Activated CD4-positive, alpha-beta T cell treated with anti-CD3 and anti-CD28 coated beads, Interleukin-2, amount 50 U/mL, for 1 hour (primary cell): ENCODE data around the gene MYH7B.

Experiments used
- DNase-seq: peaks from one replicate; pipeline ENCODE4 v3.0.0-alpha.2; 2020

Gene MYH7B

DNA sequence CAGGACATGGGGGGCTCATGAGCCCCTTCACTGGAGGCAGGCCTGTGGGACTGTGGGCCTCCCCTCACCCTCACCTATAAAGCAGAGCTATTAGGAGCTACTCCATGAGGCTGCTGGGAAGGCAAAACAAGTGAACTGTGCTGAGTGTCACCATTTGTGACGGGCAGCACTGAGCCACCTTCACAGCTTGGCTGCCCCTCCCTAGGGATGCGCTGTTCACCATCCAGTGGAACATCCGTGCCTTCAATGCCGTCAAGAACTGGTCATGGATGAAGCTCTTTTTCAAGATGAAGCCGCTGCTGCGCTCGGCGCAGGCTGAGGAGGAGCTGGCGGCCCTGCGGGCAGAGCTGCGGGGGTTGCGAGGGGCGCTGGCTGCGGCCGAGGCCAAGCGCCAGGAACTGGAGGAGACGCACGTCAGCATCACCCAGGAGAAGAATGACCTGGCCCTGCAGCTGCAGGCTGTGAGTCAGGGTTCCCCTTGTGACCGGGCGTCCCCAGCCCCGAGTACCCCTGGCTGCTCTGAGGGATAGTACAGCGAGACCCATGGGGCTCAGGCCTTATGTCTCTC lies 38.4 kb downstream of the MYH7B start:
- DNase-seq = no peak

DNA sequence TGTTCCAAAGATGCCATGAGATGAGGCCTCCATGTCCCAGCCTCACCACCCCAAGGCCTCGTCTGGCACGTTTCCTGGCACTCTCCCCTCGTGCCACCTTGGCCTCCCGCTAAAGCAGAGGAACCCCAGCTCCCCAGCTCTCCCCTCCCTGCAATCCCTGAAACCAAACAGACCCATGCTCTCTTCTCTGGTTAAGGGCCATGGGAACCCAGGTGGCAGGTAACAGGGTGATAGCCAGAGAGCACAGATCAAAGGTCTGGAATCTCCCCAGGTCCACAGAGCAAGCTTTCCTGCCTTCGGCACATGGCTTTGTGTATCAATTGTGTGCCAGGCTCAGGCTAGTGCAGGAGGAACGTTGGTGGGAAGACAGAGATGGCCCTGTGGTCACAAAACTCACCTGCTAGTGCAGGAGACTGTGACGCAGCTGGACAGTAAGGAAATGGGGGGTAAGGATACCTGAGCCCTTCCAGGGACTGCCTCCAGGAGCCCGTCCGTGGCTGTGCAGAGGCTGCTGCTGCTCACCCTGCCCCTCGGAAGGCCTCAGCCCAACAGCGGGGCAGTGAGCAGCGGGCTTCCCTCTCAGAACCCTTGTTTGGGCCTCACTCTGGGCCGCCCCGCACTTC lies 39.0 kb downstream of the MYH7B start:
- DNase-seq = no peak

DNA sequence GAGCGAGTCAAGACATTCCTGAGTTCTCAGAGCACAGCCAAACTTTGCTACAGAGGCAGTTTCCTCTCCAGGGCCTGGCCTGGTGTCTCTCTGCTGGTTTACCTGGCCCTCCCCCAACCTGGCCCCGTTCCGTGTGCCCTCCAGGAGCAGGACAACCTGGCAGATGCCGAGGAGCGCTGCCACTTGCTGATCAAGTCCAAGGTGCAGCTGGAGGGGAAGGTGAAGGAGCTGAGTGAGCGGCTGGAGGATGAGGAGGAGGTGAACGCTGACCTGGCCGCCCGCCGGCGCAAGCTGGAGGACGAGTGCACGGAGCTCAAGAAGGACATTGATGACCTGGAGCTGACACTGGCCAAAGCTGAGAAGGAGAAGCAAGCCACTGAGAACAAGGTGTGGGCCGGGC lies 39.5 kb downstream of the MYH7B start:
- no peak for DNase-seq

DNA sequence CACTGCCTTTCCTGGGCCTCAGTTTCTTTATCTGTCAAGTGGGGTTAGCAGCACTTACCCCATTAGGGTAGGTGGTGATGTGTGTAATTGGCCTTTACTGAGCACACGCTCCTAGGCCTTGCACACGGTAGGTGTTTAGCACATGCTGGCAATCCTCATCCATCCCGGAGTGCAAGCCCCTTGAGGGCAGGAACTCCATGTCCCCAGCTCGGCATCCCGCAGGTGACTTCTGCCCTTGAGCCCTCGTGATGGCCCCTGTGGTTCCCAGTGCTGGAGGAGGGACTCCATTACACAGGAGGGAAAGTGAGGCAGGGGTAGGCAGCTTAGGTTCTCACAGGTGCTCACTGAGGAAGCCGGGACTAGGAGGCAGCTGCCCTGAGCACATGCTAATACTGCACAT lies 40.0 kb downstream of the MYH7B start:
- no peak for DNase-seq

DNA sequence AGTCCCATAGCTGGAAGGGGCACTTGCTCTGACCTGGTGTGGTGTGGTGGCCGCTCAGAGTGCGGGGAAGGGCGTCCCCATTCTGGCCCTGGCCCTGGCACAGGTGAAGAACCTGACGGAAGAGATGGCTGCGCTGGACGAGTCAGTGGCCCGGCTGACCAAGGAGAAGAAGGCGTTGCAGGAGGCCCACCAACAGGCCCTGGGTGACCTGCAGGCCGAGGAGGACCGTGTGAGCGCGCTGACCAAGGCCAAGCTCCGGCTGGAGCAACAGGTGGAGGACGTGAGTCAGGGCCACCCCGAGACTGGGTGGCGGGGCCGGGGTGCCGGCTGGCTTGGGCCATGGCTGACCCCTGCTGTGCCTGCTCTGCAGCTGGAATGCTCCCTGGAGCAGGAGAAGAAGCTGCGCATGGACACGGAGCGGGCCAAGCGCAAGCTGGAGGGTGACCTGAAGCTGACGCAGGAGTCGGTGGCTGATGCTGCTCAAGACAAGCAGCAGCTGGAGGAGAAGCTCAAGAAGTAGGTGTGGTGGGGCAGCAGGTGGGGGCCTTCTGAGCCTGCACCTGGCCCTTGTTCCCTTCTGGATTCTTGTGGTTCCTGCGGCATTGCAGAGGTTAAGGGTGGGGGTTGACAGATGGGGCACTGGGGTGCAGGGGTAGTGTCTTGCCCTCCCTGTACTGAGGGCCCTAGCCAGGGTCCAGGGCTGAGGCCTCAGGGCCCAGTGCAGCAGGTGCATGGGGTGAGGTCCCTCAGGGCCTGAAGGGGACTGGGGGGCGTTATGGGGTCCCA lies 40.8 kb downstream of the MYH7B start:
- no peak for DNase-seq

DNA sequence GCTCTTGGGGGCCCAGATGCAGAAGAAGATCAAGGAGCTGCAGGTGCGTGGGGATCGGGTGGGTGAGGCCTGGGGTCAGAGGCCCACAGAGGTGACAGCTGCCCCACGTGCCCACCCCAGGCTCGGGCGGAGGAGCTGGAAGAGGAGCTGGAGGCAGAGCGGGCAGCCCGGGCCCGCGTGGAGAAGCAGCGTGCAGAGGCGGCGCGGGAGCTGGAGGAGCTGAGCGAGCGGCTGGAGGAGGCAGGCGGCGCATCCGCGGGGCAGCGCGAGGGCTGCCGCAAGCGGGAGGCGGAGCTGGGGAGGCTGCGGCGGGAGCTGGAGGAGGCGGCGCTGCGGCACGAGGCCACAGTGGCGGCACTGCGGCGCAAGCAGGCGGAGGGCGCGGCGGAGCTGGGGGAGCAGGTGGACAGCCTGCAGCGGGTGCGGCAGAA lies 41.5 kb downstream of the MYH7B start:
- no peak for DNase-seq

DNA sequence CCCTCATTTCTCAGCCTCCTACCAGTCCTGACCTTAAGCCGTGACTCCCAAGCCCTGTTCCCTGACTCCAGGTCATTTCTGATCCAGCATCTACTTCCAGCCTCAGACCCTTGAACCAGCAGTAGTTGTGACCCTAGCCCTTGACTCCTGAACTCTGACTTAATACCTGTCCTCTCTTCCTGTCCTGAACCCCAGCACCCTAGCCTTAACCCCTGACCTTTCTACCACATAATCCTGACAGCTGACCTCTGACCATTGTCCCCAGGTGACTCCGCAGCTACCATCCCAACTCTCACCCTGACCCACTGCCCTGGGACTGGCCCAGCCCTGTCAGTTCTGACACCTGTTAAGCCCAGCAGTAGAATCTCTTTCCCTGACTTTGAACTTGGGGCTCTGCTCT lies 42.1 kb downstream of the MYH7B start:
- no peak for DNase-seq

DNA sequence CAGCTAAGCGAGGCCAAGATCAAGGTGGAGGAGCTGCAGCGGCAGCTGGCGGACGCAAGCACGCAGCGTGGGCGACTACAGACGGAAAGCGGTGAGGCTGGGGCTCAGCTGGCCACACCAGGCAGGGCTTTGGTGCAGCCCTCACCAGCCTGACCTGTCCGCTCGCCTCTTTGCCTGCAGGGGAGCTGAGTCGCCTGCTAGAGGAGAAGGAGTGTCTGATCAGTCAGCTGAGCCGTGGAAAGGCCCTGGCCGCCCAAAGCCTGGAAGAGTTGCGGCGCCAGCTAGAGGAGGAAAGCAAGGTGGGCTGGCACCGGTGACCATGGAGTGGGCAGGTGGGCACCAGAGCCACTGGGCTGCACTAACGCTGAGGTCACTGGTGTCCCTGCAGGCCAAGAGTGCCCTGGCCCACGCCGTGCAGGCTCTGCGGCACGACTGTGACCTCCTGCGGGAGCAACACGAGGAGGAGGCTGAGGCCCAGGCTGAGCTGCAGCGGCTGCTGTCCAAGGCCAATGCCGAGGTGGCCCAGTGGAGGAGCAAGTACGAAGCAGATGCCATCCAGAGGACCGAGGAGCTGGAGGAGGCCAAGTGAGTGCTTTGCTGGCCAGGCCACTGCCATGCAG lies 42.8 kb downstream of the MYH7B start:
- DNase-seq = no peak

DNA sequence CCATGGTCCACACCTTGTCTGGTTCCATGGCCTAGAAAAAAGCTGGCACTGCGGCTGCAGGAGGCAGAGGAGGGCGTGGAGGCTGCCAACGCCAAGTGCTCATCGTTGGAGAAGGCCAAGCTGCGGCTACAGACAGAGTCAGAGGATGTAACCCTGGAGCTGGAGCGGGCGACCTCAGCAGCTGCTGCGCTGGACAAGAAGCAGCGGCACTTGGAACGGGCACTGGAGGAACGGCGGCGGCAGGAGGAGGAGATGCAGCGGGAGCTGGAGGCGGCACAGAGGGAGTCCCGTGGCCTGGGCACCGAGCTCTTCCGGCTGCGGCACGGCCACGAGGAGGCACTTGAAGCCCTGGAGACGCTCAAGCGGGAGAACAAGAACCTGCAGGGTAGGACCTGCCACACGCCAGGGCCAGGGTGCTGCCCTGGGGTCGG lies 43.4 kb downstream of the MYH7B start:
- DNase-seq = no peak

DNA sequence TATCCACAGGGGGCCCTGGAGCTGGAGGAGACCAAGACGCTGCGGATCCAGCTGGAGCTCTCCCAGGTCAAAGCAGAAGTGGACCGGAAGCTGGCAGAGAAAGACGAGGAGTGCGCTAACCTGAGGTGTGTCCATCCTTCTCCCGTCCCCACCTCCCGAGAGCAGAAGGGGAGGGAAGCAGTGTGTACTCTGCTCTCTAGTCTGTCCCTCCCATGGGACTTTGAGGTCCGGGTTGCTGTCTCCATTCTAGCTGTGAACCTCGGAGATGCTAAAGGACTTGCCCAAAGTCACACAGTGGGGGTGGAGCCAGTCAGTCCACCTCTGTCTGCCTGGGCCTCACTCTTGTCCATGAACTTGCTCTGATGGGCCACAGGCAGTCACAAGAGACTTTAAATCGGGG lies 44.1 kb downstream of the MYH7B start:
- DNase-seq = no peak

DNA sequence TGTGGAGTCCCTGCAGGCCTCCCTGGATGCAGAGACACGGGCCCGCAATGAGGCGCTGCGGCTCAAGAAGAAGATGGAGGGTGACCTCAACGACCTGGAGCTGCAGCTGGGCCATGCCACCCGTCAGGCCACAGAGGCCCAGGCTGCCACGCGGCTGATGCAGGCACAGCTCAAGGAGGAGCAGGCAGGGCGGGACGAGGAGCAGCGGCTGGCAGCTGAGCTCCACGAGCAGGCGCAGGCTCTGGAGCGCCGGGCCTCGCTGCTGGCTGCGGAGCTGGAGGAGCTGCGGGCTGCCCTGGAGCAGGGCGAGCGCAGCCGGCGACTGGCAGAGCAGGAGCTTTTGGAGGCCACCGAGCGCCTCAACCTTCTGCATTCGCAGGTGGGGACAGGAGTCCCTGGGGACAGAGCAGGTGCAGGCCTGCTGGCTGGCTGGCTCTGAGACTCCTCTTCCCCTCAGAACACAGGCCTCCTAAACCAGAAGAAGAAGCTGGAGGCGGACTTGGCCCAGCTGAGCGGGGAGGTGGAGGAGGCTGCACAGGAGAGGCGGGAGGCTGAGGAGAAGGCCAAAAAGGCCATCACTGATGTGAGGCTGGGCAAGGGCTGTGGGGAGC lies 44.7 kb downstream of the MYH7B start:
- no peak for DNase-seq

DNA sequence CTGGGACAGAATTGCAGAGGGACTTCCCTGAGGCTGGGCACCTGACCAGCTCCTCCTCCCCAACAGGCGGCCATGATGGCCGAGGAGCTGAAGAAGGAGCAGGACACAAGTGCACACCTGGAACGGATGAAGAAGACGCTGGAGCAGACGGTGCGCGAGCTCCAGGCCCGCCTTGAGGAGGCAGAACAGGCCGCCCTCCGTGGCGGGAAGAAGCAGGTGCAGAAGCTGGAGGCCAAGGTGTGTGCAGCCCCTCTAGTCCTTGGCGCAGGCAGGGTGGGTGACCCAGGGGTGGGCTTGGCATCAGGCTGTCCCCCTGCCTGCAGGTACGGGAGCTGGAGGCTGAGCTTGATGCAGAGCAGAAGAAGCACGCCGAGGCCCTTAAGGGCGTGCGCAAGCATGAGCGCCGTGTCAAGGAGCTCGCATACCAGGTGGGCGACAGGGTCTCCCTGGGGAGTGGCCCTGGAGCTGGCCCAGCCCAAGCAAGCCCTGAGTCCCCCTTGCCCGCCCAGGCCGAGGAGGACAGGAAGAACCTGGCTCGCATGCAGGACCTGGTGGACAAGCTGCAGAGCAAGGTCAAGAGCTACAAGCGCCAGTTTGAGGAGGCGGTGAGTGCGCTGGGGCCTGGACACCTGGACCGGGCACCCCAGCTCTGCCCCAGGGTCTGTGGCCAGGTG lies 45.4 kb downstream of the MYH7B start:
- no peak for DNase-seq

DNA sequence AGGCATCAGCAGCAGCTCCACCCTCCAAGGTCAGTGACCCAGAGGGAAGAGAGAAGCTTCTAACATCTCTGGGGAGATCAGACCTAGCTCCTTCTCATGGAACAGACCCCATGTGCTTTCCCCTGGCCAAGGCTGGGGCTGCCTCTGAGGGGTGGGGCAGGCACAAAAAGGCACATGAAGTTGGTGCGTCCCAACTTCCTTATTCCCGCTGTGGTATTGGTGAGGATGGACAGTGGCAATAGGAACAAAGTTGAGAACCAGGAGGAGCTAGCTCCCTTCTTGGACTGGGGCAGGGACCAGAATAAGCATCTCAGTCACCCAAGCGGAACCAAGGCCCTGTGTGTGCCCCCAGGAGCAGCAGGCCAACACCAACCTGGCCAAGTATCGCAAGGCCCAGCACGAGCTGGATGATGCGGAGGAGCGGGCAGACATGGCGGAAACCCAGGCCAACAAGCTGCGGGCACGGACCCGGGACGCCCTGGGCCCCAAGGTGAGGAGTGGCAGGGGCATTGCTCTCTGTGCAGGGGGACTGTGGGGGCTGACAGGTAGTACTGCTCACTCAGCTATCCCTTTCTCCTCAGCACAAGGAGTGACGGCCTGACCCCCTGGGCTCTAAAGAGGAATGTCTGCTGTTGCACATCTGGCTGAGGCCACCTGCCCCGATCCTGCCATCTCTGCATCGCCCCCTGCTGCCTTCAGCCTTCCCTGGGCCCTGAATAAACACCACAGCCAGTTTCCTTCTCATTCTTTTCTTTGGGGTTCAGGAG lies 46.1 kb downstream of the MYH7B start:
- DNase-seq = no peak

DNA sequence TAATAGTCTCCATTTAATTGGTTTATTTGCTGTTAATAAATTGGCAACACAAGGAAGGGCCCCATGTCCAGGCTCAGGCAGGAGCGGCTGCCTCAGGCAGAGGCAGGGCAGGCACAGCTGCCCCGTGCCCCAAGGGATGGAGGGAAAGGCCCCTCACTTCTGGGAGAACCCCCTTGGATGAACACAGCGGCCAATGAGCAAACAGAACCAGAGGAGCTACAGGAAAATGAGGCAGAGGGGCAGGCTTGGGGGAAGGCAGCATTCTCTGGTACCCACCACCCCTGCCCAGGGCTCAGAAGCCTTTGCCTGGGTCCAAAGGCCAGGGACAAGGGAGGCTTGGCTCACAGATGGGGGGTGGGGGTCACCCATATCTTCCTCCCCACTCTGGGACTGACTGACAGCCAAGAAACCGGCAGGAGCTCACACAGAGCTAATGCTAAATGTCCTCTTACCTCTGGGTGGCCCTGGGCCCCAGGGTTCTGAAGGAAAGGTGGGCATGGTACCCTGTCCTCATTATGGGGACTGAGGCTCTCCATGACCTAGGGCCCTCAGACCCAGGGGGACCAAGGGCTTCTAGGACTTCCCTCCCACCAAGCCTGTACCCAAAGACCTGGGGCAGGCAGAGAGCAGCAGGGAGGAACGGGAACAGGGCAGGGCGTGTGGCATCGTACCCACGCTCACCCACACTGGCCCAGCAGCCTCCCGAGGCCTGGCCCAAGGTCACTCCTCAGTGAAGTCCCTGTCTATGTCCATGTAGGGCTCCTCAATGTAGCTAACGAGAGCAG lies 47.0 kb downstream of the MYH7B start:
- DNase-seq = no peak

DNA sequence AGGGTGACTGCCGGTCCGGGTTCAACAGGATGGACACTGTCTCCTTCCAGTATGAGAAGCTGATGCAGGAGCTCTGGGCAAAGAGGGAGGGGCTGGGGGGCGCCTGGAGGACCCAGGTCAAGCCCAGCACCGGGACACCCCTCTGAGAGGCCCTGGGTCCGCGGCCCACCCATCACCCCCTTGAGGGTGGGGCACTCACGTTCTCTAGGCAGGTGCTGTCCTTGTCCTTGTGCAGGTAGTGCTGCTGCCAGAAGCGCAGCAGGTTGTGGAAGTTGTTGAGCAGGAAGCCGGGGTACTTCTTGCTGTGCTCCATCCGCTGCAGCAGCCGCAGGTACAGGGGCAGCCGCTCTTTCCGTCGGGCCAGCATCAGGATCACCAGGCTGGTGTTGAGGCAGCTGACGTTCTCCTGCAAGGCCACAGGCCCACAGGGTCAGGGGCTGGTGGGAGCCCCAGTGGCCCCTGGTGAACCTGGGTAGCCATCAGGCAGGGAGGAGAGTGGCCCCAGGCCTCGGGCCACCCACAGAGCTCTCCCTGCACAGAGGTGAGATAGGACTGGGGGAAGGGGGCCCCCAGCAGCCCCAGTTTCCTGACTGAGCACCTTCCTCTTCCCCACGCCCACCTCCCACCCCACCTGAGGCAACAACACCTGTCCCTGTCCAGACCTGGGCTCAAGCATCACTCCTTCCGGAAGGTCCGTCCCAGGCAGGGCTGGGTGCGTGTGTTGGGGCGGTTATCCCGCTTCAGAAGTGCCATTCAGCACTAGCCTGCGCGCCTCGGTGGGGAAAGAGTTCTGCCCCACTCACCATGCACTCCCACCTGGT lies 47.8 kb downstream of the MYH7B start:
- no peak for DNase-seq

DNA sequence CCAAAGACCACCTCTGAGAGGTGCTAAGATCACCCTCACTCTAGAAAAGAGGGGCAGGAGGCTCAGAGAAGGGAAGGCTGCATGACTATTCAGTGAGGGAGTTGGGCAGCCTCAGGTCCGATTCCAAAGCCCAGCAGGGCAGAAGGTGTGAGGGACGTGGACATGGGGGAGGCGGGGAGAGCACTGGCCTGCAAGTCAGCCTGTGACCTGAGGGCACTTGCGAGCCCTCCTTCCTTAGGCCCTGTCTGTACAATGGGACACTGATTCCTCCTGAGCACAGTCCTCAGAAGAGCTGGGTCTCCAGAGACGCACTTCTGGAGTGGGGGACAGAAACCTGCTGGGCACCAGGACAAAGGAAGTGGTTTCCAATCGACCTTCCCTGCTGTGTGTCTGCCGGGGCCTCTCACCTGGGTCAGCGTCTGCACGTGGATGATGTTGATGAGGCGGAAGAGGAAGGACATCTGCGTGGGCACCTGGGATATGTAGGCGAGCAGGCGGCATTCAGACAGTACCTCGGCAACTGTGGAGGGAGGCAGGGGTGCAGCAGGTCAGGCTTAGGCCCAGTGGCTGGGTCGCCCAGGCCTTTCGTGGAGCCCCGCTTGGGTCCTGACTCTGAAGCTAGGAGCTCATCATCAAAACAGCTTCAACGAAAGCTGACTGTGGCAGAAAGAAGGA lies 48.5 kb downstream of the MYH7B start:
- DNase-seq = no peak

DNA sequence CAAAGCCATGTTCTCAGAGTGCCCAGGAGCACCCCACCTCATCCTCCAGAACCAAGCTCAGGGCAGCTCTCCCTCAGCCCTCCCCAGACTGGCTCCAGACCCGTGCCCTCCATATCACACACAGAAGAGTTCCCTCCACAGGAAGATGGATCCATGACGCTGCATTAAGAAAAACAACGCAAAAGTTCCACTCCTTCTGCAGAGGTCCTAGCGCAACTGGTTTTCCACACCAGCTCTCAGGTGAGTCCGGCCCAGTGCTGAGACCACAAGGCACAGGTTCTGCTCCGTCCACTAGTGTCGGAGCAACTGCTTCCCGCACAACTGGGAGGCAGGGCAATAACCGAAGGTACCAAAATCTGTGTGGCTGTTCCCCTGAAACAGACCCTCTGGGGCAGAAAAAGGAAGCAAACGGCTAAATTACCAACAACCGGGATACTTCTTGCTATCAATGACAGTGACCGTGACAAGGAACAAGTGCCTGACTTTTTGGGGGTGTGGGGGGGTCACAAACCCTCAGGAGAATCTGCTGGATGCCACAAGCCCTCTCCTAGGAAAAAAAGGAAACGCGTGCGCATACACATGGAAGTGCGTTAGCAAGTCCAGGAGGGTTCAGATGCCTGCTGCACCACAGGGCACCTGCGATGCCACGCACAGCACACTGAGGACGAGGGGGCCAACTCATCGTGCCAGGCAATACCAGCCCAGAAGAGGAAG lies 49.2 kb downstream of the MYH7B start:
- DNase-seq = no peak
